Keratinocyte (primary cell): ENCODE data around the gene EDN2.

ENCODE experiments used
- EZH2 ChIP-seq: IDR thresholded peaks from one replicate; pipeline ENCODE4 v1.6.1; 2012; ENCODE audit warnings: inconsistent platforms, mild to moderate bottlenecking, low read length, moderate library complexity
- TF ChIP-seq, protein P1 (sequence below), 3 experiments: IDR thresholded peaks in 1 of 3; conservative IDR thresholded peaks in 1 of 3; optimal IDR thresholded peaks in 1 of 3; 2 replicates in 2 of 3; 3 replicates in 1 of 3; pipeline versions ENCODE3 to v1.5.1; 2011; ENCODE audit warnings: low read length in 3 of 3, mild to moderate bottlenecking in 3 of 3, moderate library complexity in 2 of 3, control low read depth in 1 of 3, inconsistent platforms in 1 of 3; ENCODE audit not compliant: insufficient read depth in 2 of 3; ENCODE audit errors: extremely low read depth in 1 of 3

DNA sequence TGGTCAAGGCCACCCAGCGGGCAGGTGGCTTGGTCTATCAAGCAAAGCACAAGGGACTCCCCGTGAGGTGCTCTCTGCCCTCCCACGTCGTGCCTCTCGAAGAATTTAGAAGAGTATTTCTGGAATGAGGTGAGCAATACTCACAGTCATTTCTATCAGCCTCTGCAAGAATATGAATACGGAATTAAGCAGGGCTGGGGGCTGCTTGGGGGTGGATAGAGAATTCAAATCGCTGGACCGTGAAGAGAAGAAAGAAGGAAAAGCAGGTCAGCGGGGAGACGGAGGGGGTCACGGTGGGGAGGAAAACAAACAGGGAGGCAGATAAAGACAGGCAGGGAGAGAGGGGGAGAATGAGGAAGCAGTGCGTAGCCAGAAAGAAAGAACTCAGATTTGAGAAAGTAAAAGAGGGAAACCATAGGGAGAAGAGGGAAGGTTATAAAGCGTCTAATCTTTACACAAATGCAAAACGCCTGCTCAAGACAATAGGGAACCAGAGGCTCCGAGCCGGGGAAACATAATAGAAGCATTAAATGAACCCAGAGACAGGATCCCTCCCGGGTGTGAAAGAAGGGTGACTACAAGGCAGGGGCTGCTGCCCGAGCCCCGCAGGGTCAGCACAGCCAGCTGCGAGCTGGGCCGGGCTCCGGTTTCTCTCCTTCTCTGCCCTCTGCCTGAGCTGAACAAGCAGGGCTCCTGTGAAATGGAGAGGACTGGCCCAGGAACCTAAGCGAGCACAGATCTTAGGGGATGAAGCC lies 2.1 kb upstream of the EDN2 start:
- TF ChIP-seq, protein P1, sequence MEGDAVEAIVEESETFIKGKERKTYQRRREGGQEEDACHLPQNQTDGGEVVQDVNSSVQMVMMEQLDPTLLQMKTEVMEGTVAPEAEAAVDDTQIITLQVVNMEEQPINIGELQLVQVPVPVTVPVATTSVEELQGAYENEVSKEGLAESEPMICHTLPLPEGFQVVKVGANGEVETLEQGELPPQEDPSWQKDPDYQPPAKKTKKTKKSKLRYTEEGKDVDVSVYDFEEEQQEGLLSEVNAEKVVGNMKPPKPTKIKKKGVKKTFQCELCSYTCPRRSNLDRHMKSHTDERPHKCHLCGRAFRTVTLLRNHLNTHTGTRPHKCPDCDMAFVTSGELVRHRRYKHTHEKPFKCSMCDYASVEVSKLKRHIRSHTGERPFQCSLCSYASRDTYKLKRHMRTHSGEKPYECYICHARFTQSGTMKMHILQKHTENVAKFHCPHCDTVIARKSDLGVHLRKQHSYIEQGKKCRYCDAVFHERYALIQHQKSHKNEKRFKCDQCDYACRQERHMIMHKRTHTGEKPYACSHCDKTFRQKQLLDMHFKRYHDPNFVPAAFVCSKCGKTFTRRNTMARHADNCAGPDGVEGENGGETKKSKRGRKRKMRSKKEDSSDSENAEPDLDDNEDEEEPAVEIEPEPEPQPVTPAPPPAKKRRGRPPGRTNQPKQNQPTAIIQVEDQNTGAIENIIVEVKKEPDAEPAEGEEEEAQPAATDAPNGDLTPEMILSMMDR (optimal IDR thresholded peaks at IDR 0.05 in 1 of 3, IDR thresholded peaks at IDR 0.05 in 1 of 3, conservative IDR thresholded peaks at IDR 0.05 in 1 of 3; ENCODE audit: extremely low read depth in 1 of 3, insufficient read depth in 2 of 3, low read length in 3 of 3): no peak
- TF ChIP-seq EZH2: no peak
